ENCODE data around the gene NANP. TPM values are rescaled to one million over a fixed set of nuclear protein-coding genes. Genes with fewer than 3 reads are reported as not detected.
"Not testable (repeated sequence)": the region's sequence is repeated elsewhere in the genome, so short reads cannot be mapped to it uniquely, and the experiment has no call there.

NANP gene
- total and polyA plus RNA-seq, 7 donors = 1.9 to 4.1 (median 2.9) TPM

GRCh38 chr20:25659999-25660398, 36.2 kb upstream of the NANP start:
- DNase-seq (no peak), ATAC-seq (no peak)
- Histone ChIP-seq H3K4me3 (no peak overlapping the region), H3K36me3 (ENCODE audit: insufficient read depth in 1 of 2, low read depth in 1 of 2) (no peaks in the 10 kb centered on the region), H3K9me3 (no peaks in the 10 kb centered on the region), H3K27me3 (ENCODE audit: insufficient read depth in 3 of 3, low read length in 2 of 3) (no peaks in the 10 kb centered on the region), H3K27ac (no peak overlapping the region), H3K4me1 (no peaks in the 10 kb centered on the region)
- intact Hi-C loops (cut with DNase I) = no loop called here
- TF ChIP-seq CTCF (IDR thresholded peaks at IDR 0.05) = no peak

- no peak for TF ChIP-seq CTCF (IDR thresholded peaks at IDR 0.05)
- no peaks in the 10 kb centered on the region for H3K9me3 ChIP-seq
- H3K4me3 ChIP-seq = no peak overlapping the region
- no peaks in the 10 kb centered on the region for H3K4me1 ChIP-seq
- no peak for ATAC-seq
- no peak for DNase-seq
- intact Hi-C loops (cut with DNase I) = no loop called here
- no peak overlapping the region for H3K27ac ChIP-seq
- no peaks in the 10 kb centered on the region for H3K36me3 ChIP-seq (ENCODE audit: insufficient read depth in 1 of 2, low read depth in 1 of 2)
- no peaks in the 10 kb centered on the region for H3K27me3 ChIP-seq (ENCODE audit: insufficient read depth in 3 of 3, low read length in 2 of 3)
Measured at GRCh38 chr20:25654487-25654886, 30.7 kb upstream of the NANP start.

- H3K9me3 ChIP-seq; H3K27ac ChIP-seq; ATAC-seq; H3K4me3 ChIP-seq; H3K4me1 ChIP-seq; H3K36me3 ChIP-seq (ENCODE audit: insufficient read depth in 1 of 2, low read depth in 1 of 2); DNase-seq; intact Hi-C loops (cut with DNase I); H3K27me3 ChIP-seq (ENCODE audit: insufficient read depth in 3 of 3, low read length in 2 of 3): not testable (repeated sequence)
- 96 to 100% (median 98%) methylated on average over 4 of the region's 4 CpGs for WGBS, 3 donors
Measured at GRCh38 chr20:25652866-25653265, 29.1 kb upstream of the NANP start.

- H3K36me3 ChIP-seq (ENCODE audit: insufficient read depth in 1 of 2, low read depth in 1 of 2) = no peaks in the 10 kb centered on the region
- DNase-seq (no peak), ATAC-seq (no peak)
- no peak for TF ChIP-seq CTCF (IDR thresholded peaks at IDR 0.05)
- no peak overlapping the region for H3K27ac ChIP-seq
- WGBS, 3 donors = 86 to 95% (median 93%) methylated on average over 3 of the region's 3 CpGs
- no peaks in the 10 kb centered on the region for H3K9me3 ChIP-seq
- no peaks in the 10 kb centered on the region for H3K27me3 ChIP-seq (ENCODE audit: insufficient read depth in 3 of 3, low read length in 2 of 3)
- no peaks in the 10 kb centered on the region for H3K4me1 ChIP-seq
- intact Hi-C loops (cut with DNase I) = no loop called here
- H3K4me3 ChIP-seq = no peak overlapping the region
Measured at GRCh38 chr20:25644814-25645213, 21.0 kb upstream of the NANP start.

- DNase-seq = no peak
- intact Hi-C loops (cut with DNase I) = no loop called here
Measured at GRCh38 chr20:25643716-25644115, 19.9 kb upstream of the NANP start.

More at GRCh38 chr20:25643716-25644115, 19.9 kb upstream of the NANP start:
- TF ChIP-seq CTCF (IDR thresholded peaks at IDR 0.05) = no peak
- ATAC-seq = no peak
- no peaks in the 10 kb centered on the region for H3K9me3 ChIP-seq
- H3K27me3 ChIP-seq (ENCODE audit: insufficient read depth in 3 of 3, low read length in 2 of 3) = no peaks in the 10 kb centered on the region
- no peaks in the 10 kb centered on the region for H3K4me1 ChIP-seq
- no peak overlapping the region for H3K4me3 ChIP-seq
- H3K36me3 ChIP-seq (ENCODE audit: insufficient read depth in 1 of 2, low read depth in 1 of 2) = no peaks in the 10 kb centered on the region
- no peak overlapping the region for H3K27ac ChIP-seq

Measured in psoas muscle (tissue), 8 donors.